HFFc6 (cell line): ENCODE data around the gene ADAM15. TPM values are rescaled to one million over a fixed set of nuclear protein-coding genes. Genes with fewer than 3 reads are reported as not detected.

Experiments
- DNase-seq: peaks from one replicate; pipeline ENCODE4 v3.0.0-alpha.2; 2018
- H3K27ac Mint-ChIP-seq: 2 replicates; pipeline ENCODE4 v1.8.0; 2020; ENCODE audit warnings: mild to moderate bottlenecking, mixed read lengths
- H3K27me3 Mint-ChIP-seq: 2 replicates; pipeline ENCODE4 v1.8.0; 2021; ENCODE audit warnings: mild to moderate bottlenecking, moderate library complexity, mixed read lengths; ENCODE audit not compliant: insufficient read depth
- H3K36me3 Mint-ChIP-seq: 2 replicates; pipeline ENCODE4 v1.8.0; 2021; ENCODE audit warnings: low read depth, mixed read lengths
- H3K4me1 Mint-ChIP-seq: 2 replicates; pipeline ENCODE4 v1.8.0; 2020; ENCODE audit warnings: low read depth, mixed read lengths
- H3K4me3 Mint-ChIP-seq: 2 replicates; pipeline ENCODE4 v1.8.0; 2020; ENCODE audit warnings: mild to moderate bottlenecking, moderate library complexity, mixed read lengths
- H3K9me3 Mint-ChIP-seq: 2 replicates; pipeline ENCODE4 v1.8.0; 2020; ENCODE audit warnings: mild to moderate bottlenecking, mixed read lengths
- CTCF ChIP-seq: fragments of 200-600 bp; sonication (generic); IDR thresholded peaks from 2 replicates; pipeline ENCODE4 v1.5.0; 2021; ENCODE audit warnings: antibody characterized with exemption, mild to moderate bottlenecking
- total RNA-seq, 6 experiments: library from RNA; stranded (reverse); fragmentation: NEBNext Ultra II Directional; extraction: Animal tissue kit (Norgen Biotek cat#: 25700); gene quantifications; 2 replicates in 1 of 6; 3 replicates in 5 of 6; pipeline ENCODE4 v1.2.3, GENCODE V29; 2021

The ADAM15 gene
- total RNA-seq, 6 experiments from 2014 or later = 51.1 to 66.9 (median 63.7) TPM

- H3K36me3 Mint-ChIP-seq = no peaks in the 10 kb centered on the region
- TF ChIP-seq CTCF = no peak
- H3K4me3 Mint-ChIP-seq = no peak overlapping the region
- DNase-seq = no peak
- no peaks in the 10 kb centered on the region for H3K9me3 Mint-ChIP-seq
- H3K4me1 Mint-ChIP-seq = peaks cover 21% of the 10 kb centered on the region
- H3K27ac Mint-ChIP-seq = no peak overlapping the region
- no peaks in the 10 kb centered on the region; the same call in 1 of the 2 replicates for H3K27me3 Mint-ChIP-seq
These were observed 43.8 kb upstream of the ADAM15 start for GRCh38 chr1:155007251-155007828.

- TF ChIP-seq CTCF = no peak
- Mint-ChIP-seq H3K4me3 (no peak overlapping the region), H3K4me1 (peaks cover 21% of the 10 kb centered on the region), H3K27me3 (no peaks in the 10 kb centered on the region; the same call in 1 of the 2 replicates), H3K9me3 (no peaks in the 10 kb centered on the region), H3K36me3 (no peaks in the 10 kb centered on the region), H3K27ac (no peak overlapping the region)
- no peak for DNase-seq
These were observed 42.8 kb upstream of the ADAM15 start for GRCh38 chr1:155008015-155008941.

GRCh38 chr1:155009221-155009711 is 41.9 kb upstream of the ADAM15 start:
- Mint-ChIP-seq H3K4me1 (peaks cover 18% of the 10 kb centered on the region), H3K36me3 (no peaks in the 10 kb centered on the region), H3K9me3 (no peaks in the 10 kb centered on the region), H3K27me3 (no peaks in the 10 kb centered on the region; the same call in 1 of the 2 replicates), H3K4me3 (no peak overlapping the region), H3K27ac (no peak overlapping the region)
- TF ChIP-seq CTCF = no peak
- DNase-seq = no peak

GRCh38 chr1:155009742-155010141 is 41.4 kb upstream of the ADAM15 start:
- Mint-ChIP-seq H3K27me3 (no peaks in the 10 kb centered on the region; the same call in 1 of the 2 replicates), H3K9me3 (no peaks in the 10 kb centered on the region), H3K27ac (no peak overlapping the region), H3K36me3 (no peaks in the 10 kb centered on the region), H3K4me3 (no peak overlapping the region), H3K4me1 (peaks cover 14% of the 10 kb centered on the region)
- no peak for TF ChIP-seq CTCF
- no peak for DNase-seq

GRCh38 chr1:155010211-155010918 is 40.8 kb upstream of the ADAM15 start:
- Mint-ChIP-seq H3K4me3 (no peak overlapping the region), H3K4me1 (peaks cover 12% of the 10 kb centered on the region), H3K9me3 (no peaks in the 10 kb centered on the region), H3K36me3 (no peaks in the 10 kb centered on the region), H3K27me3 (no peaks in the 10 kb centered on the region; the same call in 1 of the 2 replicates), H3K27ac (no peak overlapping the region)
- no peak for TF ChIP-seq CTCF
- no peak for DNase-seq
